Thoracic aorta (tissue), 2 donors: ENCODE results near the gene NDUFC1. TPM values are rescaled to one million over a fixed set of nuclear protein-coding genes. Genes with fewer than 3 reads are reported as not detected.
A peak's percentile ranks its signal among the peaks of the same experiment; 100 is the strongest.
"Not testable (repeated sequence)": the region's sequence is repeated elsewhere in the genome, so short reads cannot be mapped to it uniquely, and the experiment has no call there.

Experiments used
- ATAC-seq: fragments of 150-250 bp; one replicate; pipeline ENCODE4 v1.8.0; 2017; ENCODE audit warnings: low read depth; ENCODE audit not compliant: insufficient number of reproducible peaks, low FRiP score
- DNase-seq: peaks from one replicate; pipeline ENCODE4 v3.0.0-alpha.2; 2020; ENCODE audit warnings: low spot score
- H3K27ac ChIP-seq, 2 donors: fragments of 200-600 bp; sonication (generic); 1 replicate in 1 of 2; 2 replicates in 1 of 2; pipeline ENCODE4 v1.5.1; 2016; ENCODE audit warnings: mild to moderate bottlenecking in 2 of 2, moderate library complexity in 2 of 2
- H3K27me3 ChIP-seq: fragments of 200-600 bp; sonication (generic); replicated peaks from 2 replicates; pipeline ENCODE4 v1.6.0; 2016; ENCODE audit warnings: mild to moderate bottlenecking; ENCODE audit not compliant: insufficient read depth
- H3K36me3 ChIP-seq: fragments of 200-600 bp; sonication (generic); one replicate; pipeline ENCODE4 v1.5.1; 2016
- H3K4me1 ChIP-seq, 2 donors: fragments of 200-600 bp; sonication (generic); 1 replicate in 1 of 2; 2 replicates in 1 of 2; pipeline versions ENCODE4 v1.5.1 to v1.6.0; 2016; ENCODE audit warnings: low read depth in 2 of 2, mild to moderate bottlenecking in 1 of 2; ENCODE audit not compliant: control insufficient read depth in 1 of 2
- H3K4me3 ChIP-seq: fragments of 200-600 bp; sonication (generic); 2 replicates; pipeline ENCODE4 v1.5.1; 2016; ENCODE audit warnings: mild to moderate bottlenecking
- H3K9me3 ChIP-seq: fragments of 200-600 bp; sonication (generic); 2 replicates; pipeline ENCODE4 v1.5.1; 2016
- total RNA-seq, 2 donors: library from RNA; depleted of rRNA; stranded (reverse); fragments of >200 nt; gene quantifications; one replicate each; pipeline versions ENCODE4 v1.1.0 to v1.2.3, GENCODE V29; 2016
- TF ChIP-seq, protein P1 (sequence below): fragments of 200-600 bp; sonication (generic); IDR thresholded peaks from one replicate; pipeline ENCODE4 v1.5.1; 2019; ENCODE audit warnings: antibody characterized with exemption

The NDUFC1 gene
- total RNA-seq, 2 donors from 2014 or later = 12.3 to 16.4 TPM

DNA sequence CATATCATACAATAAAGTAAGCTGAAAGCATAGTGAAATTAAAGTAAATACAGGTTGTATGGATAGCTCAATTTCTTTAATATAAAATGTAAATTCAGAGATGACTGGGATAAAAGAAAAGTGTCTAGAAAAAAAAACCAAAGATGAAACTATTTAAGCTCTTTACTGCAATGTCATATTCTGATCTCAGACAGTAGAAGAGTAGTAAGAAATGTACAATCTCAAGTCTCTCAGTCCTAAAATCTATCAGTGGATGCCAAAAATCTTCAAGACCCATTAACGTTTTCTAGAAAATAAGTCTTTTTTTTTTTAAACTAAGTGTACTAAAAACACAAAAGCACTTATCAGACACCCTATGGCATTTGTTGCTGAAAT lies 36.1 kb downstream of the NDUFC1 start:
- no peak overlapping the region for H3K27ac ChIP-seq

DNA sequence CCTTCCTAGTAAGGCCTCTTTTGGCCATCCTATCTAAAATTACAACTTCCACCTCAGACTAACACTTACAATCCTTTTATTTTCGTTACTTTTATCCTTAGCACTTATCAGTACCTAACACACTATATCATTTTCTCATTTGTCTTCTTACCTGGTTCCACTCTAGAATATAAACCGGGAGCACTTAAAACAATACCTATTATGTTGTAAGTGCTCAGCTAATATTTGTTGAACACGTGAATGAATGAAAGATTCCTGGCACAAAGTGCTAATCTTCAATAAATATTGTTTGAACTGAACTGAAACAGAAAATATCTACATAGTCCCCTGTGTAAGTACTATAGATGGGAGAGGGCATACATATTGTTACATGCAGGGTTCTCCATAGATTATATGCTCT lies 36.6 kb downstream of the NDUFC1 start:
- H3K27ac ChIP-seq = no peak overlapping the region
- no peak overlapping the region for H3K4me3 ChIP-seq
- DNase-seq = no peak
- H3K27me3 ChIP-seq = no peaks in the 10 kb centered on the region
- H3K9me3 ChIP-seq = no peaks in the 10 kb centered on the region
- no peak for ATAC-seq
- peaks cover 4 to 7% of the 10 kb centered on the region in 2 donors for H3K4me1 ChIP-seq
- no peaks in the 10 kb centered on the region for H3K36me3 ChIP-seq
- TF ChIP-seq, protein P1, sequence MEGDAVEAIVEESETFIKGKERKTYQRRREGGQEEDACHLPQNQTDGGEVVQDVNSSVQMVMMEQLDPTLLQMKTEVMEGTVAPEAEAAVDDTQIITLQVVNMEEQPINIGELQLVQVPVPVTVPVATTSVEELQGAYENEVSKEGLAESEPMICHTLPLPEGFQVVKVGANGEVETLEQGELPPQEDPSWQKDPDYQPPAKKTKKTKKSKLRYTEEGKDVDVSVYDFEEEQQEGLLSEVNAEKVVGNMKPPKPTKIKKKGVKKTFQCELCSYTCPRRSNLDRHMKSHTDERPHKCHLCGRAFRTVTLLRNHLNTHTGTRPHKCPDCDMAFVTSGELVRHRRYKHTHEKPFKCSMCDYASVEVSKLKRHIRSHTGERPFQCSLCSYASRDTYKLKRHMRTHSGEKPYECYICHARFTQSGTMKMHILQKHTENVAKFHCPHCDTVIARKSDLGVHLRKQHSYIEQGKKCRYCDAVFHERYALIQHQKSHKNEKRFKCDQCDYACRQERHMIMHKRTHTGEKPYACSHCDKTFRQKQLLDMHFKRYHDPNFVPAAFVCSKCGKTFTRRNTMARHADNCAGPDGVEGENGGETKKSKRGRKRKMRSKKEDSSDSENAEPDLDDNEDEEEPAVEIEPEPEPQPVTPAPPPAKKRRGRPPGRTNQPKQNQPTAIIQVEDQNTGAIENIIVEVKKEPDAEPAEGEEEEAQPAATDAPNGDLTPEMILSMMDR = no peak

More for the DNA sequence above, 36.1 kb downstream of the NDUFC1 start:
- ATAC-seq (no peak), DNase-seq (no peak)
- H3K4me3 ChIP-seq = peak overlapping the region; percentile 62
- no peaks in the 10 kb centered on the region for H3K9me3 ChIP-seq
- no peaks in the 10 kb centered on the region for H3K27me3 ChIP-seq
- H3K36me3 ChIP-seq = no peaks in the 10 kb centered on the region
- peaks cover 4 to 7% of the 10 kb centered on the region in 2 donors for H3K4me1 ChIP-seq
- TF ChIP-seq, protein P1 = no peak

DNA sequence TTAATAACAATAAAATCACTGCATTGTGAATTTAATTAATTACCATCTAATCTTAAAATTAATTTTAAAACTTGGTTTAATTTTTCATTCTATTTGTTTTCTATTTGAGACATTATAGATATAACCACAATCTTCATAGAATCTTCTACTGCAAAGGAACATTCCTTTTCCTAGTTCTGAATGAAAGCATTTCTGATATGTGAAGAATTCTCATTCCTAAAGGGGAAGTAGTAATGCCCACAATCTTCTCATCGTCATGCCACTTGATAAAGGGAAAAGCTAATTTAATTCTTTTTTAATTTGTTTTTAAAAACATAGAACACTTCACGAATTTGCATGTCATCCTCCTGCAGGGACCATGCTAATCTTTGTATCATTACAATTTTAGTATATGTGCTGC lies 45.9 kb downstream of the NDUFC1 start:
- no peaks in the 10 kb centered on the region for H3K36me3 ChIP-seq
- no peak for ATAC-seq
- H3K27me3 ChIP-seq = no peaks in the 10 kb centered on the region
- DNase-seq = no peak
- no peak overlapping the region for H3K4me3 ChIP-seq
- H3K4me1 ChIP-seq = no peaks in the 10 kb centered on the region
- TF ChIP-seq, protein P1 = no peak
- H3K27ac ChIP-seq = no peak overlapping the region
- no peaks in the 10 kb centered on the region for H3K9me3 ChIP-seq

DNA sequence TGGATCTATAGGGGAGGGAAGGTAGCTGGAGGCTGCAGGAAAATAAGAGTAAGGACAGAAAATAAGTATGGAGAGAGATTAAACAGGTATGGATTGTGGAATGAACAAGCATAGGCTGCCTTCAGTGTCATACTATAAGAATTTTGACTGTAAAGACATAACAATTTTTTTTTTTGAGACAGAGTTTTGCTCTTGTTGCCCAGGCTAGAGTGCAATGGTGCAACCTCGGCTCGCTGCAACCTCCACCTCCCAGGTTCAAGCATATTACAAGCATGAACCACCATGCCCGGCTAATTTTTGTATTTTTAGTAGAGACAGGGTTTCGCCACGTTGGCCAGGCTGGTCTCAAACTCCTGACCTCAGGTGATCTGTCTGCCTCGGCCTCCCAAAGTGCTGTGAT lies 46.7 kb downstream of the NDUFC1 start:
- H3K36me3 ChIP-seq, H3K4me3 ChIP-seq, H3K9me3 ChIP-seq, H3K27me3 ChIP-seq, DNase-seq, H3K27ac ChIP-seq, ATAC-seq, H3K4me1 ChIP-seq: not testable (repeated sequence)

DNA sequence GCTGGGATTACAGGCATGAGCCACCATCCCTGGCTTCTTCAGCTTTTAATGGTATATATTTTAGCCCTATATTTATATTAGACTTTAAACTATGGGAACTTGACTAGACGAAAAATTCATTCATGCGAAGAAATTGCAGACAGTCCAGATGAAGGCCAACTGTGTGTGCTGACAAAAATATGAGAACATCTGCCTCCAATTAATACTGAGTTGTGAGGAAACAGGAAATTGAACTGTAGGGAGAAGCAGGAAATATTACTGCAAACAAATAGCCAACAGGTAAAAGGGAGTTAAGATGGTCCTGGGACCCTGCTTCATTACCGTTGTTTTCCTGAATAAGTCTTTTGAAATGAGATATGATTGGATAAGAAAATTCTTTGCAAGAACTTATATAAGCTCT lies 48.6 kb downstream of the NDUFC1 start:
- no peak for ATAC-seq
- Histone ChIP-seq H3K4me1 (peaks cover 2 to 5% of the 10 kb centered on the region in 2 donors), H3K36me3 (no peaks in the 10 kb centered on the region), H3K27ac (no peak overlapping the region), H3K9me3 (no peaks in the 10 kb centered on the region), H3K27me3 (no peaks in the 10 kb centered on the region), H3K4me3 (no peak overlapping the region)
- TF ChIP-seq, protein P1 = no peak
- DNase-seq = no peak

DNA sequence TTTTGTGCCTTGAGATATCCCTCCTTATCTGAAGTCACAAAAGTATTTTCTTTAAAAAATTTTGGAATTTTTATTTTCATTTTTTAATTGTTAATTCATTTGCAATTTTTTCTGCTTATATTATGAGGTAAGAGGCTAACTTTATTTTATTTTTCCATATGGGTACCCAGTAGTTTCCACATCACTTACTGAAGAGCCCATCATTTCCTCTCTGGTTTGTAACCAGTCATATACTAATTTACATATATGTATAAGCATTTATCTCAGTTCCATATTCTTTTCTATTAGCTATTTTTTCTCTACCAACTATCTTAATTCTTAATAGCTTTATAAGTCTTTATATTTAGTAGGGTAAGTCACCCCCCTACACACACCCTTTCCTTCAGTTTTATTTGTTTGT lies 49.2 kb downstream of the NDUFC1 start:
- Histone ChIP-seq H3K27me3 (no peaks in the 10 kb centered on the region), H3K4me3 (no peak overlapping the region)
- ATAC-seq = no peak

More for the DNA sequence above, 49.2 kb downstream of the NDUFC1 start:
- peaks cover 9 to 11% of the 10 kb centered on the region in 2 donors for H3K4me1 ChIP-seq
- TF ChIP-seq, protein P1 = no peak
- H3K9me3 ChIP-seq = no peaks in the 10 kb centered on the region
- H3K27ac ChIP-seq = no peak overlapping the region
- H3K36me3 ChIP-seq = no peaks in the 10 kb centered on the region
- no peak for DNase-seq
